ENCODE measurements around the gene USP2. TPM values are rescaled to one million over a fixed set of nuclear protein-coding genes. Genes with fewer than 3 reads are reported as not detected.
A peak's percentile ranks its signal among the peaks of the same experiment; 100 is the strongest.

The USP2 gene
- total and polyA plus RNA-seq, 2 of the 4 experiments (the other 2 are of a cell fraction), result 0.18 to 0.79 TPM

GRCh38 chr11:119320776-119321524 is 60.5 kb downstream of the USP2 start:
- TF ChIP-seq MXI1 (IDR thresholded peaks at IDR 0.05; ENCODE audit: borderline replicate concordance, low read depth, low read length) (no peak), RFX5 (IDR thresholded peaks at IDR 0.05; ENCODE audit: low read depth, low read length) (no peak), NFE2L2 (IDR thresholded peaks at IDR 0.05; ENCODE audit: low read depth, low read length) (no peak), CEBPB (IDR thresholded peaks at IDR 0.05; ENCODE audit: low read depth, low read length) (no peak), FOS (IDR thresholded peaks at IDR 0.05; ENCODE audit: low read depth, low read length) (no peak), MAFK (IDR thresholded peaks at IDR 0.05; ENCODE audit: low read depth, low read length) (no peak), POLR2A (IDR thresholded peaks at IDR 0.05; ENCODE audit: low read depth, low read length) (peak; percentile 43; the same call in 1 of the 2 replicates)
- Histone ChIP-seq H3K79me1 (ENCODE audit: low read depth in 1 of 2, low read length in 2 of 2) (peaks cover 2 to 38% of the 10 kb centered on the region in 2 experiments; a peak in 3 of 4 replicates), H3K18ac (ENCODE audit: low read depth, low read length) (peak overlapping the region; percentile 74), H3K27ac (ENCODE audit: insufficient read depth, low read length) (peak overlapping the region; percentile 93), H3K4me3 (ENCODE audit: insufficient read depth, low read depth, low read length) (peak overlapping the region; percentile 29), H2BK120ac (ENCODE audit: low read depth, low read length) (peak overlapping the region; percentile 95), H3K4ac (ENCODE audit: low read depth, low read length) (peak overlapping the region; percentile 99), H3K23ac (ENCODE audit: low read depth, low read length) (peak overlapping the region; percentile 98), H4K91ac (ENCODE audit: insufficient read depth, low read depth, low read length) (peak overlapping the region; percentile 99), H3K4me2 (ENCODE audit: low read depth, low read length) (peak overlapping the region; percentile 73), H3K9ac (ENCODE audit: low read depth, low read length) (peak overlapping the region; percentile 79), H3K9me3 (ENCODE audit: control insufficient read depth, insufficient read depth, low read length) (no peaks in the 10 kb centered on the region), H3K36me3 (ENCODE audit: control insufficient read depth, insufficient read depth, low read length) (no peaks in the 10 kb centered on the region), H4K8ac (ENCODE audit: low read depth in 2 of 2, low read length in 2 of 2) (peak overlapping the region; percentile 95 to 98), H3K14ac (replicated peaks; ENCODE audit: low read depth, low read length) (peak overlapping the region; percentile 94), H2BK5ac (ENCODE audit: low read depth, low read length, poor library complexity, severe bottlenecking) (peak overlapping the region; percentile 84), H2BK15ac (ENCODE audit: low read depth, low read length) (peak overlapping the region; percentile 91; the same call in 2 of the 3 replicates), H4K20me1 (ENCODE audit: insufficient read depth, low read length) (peaks cover 2% of the 10 kb centered on the region; the same call in 1 of the 2 replicates), H3K27me3 (ENCODE audit: control insufficient read depth, insufficient read depth, low read length) (no peaks in the 10 kb centered on the region), H3K4me1 (ENCODE audit: control insufficient read depth, insufficient read depth, low read length) (peaks cover 37% of the 10 kb centered on the region), H3K9me1 (ENCODE audit: insufficient read depth, low read length) (peaks cover 17% of the 10 kb centered on the region), H2BK20ac (ENCODE audit: low read depth, low read length) (peak overlapping the region; percentile 63; the same call in 1 of the 2 replicates), H3K56ac (ENCODE audit: extremely low read depth, insufficient read depth, low read length) (peak overlapping the region; percentile 88), H2AK5ac (ENCODE audit: low read depth, low read length) (peak overlapping the region; percentile 97), H2AFZ (replicated peaks; ENCODE audit: low read length, poor library complexity) (peak overlapping the region; percentile 96), H2AK9ac (replicated peaks; ENCODE audit: low read depth, low read length, poor library complexity) (peak overlapping the region; percentile 93), H4K5ac (ENCODE audit: low read depth, low read length) (peak overlapping the region; percentile 98)
- DNase-seq (peak; percentile 65), ATAC-seq (ENCODE audit: low read depth) (peak; percentile 70)
- no TSS peak for BruUV-seq (replicated peaks)
- ChIA-PET CTCF (interaction anchor here (0.6 to 1.7 kb wide), 5 partner anchors 10 to 176 kb away, joined by 3 to 9 read pairs (median 3); no protein-coding TSS in a partner anchor), POLR2A (ENCODE audit: unreplicated experiment) (interaction anchor here (0.8 to 1.2 kb wide), 3 partner anchors 13 to 16 kb away, joined by 4 to 7 read pairs (median 4); no protein-coding TSS in a partner anchor)
- 1% methylated on average over 13 of the region's 60 CpGs; no CpG with 5 or more reads in 1 of the 2 experiments for WGBS, 2 experiments (ENCODE audit: extremely low coverage in 2 of 2, insufficient read length in 1 of 2)
- dilution Hi-C loops (cut with HindIII; ENCODE audit: low sequenced_read_pairs, unreplicated experiment), result no loop called here
- intact Hi-C loops (cut with micrococcal nuclease), result loop anchor here (2.0 to 5.0 kb wide), 2 partner anchors 18 to 174 kb away; partner anchors contain the start of gene ABCG4
- in situ Hi-C loops (cut with MboI; ENCODE audit: low sequenced_read_pairs), result no loop called here

Data from IMR-90 (cell line).